Right lobe of liver (tissue), 4 donors: Measurements from ENCODE around the gene GJE1.

Experiments used
- CTCF ChIP-seq, 4 donors: fragments of 200-600 bp in 3 of 4; fragments of 450-650 bp in 1 of 4; IDR thresholded peaks; one replicate each; pipeline versions ENCODE4 v1.5.1 to v1.8.0; 2016 to 2022; ENCODE audit warnings: antibody characterized with exemption in 4 of 4, mild to moderate bottlenecking in 2 of 4
- POLR2A ChIP-seq: fragments of 450-650 bp; IDR thresholded peaks from one replicate; pipeline ENCODE4 v1.6.1; 2017; ENCODE audit warnings: antibody characterized with exemption, mild to moderate bottlenecking
- donor health status: DM: no; HTN: no; CAD: no.
- donor health status: DM: no; HTN: no; CAD: no.
- donor health status: DM: no; HTN: yes; CAD: no.

DNA sequence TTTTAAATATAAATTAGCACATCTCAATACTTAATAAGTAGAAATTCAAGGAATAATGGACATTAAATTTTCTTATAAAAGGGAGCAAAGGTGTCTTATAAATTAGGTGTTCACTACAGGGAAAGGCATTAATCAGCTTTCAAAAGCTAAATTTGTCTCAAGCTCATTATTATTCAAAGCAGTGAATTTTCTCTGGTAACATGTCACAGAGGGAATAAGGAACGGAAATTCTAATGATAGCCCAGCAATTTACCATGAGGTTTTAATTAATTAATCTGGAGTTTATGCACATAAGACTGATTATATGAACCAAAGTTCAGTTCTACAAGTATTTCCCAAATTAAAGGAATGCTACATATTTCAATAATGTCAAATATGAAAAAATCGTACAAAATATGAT lies 15.4 kb upstream of the GJE1 start:
- TF ChIP-seq CTCF (IDR thresholded peaks at IDR 0.05): no peak
- no peak for TF ChIP-seq POLR2A
